ENCODE data around the gene STX11.

STX11 gene

GRCh38 chr6:144220031-144220790, 69.9 kb downstream of the STX11 start:
- TF ChIP-seq POLR2A (IDR thresholded peaks at IDR 0.05; ENCODE audit: low read depth, low read length), result no peak
- FAIRE-seq, result no peak
- DNase-seq (ENCODE audit: insufficient read length, low spot score), result no peak

- no peak for FAIRE-seq
- no peak for DNase-seq (ENCODE audit: insufficient read length, low spot score)
- no peak for TF ChIP-seq POLR2A (IDR thresholded peaks at IDR 0.05; ENCODE audit: low read depth, low read length)
Observed at GRCh38 chr6:144223686-144224085, 73.4 kb downstream of the STX11 start.

DNA sequence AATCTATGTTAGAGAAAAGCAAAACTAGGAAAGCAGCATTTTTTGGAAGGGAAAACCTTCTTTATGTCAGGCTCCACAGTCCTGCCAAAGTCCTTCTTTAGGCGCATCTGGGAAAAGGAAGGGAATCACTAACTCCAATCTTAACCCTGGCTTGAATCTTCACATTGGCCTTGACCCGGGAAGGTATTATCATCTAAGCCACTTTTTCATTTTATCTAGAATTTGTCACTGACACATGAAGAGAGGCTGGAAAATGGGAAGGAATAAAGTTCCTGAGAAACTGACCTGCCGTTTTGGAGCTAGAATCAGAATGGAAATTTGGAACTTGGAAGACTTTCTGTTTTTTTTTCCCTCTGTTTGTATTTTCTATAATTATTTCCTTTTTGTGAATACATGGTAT, 81.4 kb downstream of the STX11 start:
- DNase-seq (ENCODE audit: insufficient read length, low spot score) (no peak), FAIRE-seq (no peak)
- no peak for TF ChIP-seq POLR2A (IDR thresholded peaks at IDR 0.05; ENCODE audit: low read depth, low read length)

GRCh38 chr6:144232176-144232831, 82.0 kb downstream of the STX11 start:
- DNase-seq (ENCODE audit: insufficient read length, low spot score), result no peak
- no peak for TF ChIP-seq POLR2A (IDR thresholded peaks at IDR 0.05; ENCODE audit: low read depth, low read length)
- FAIRE-seq, result no peak

- TF ChIP-seq POLR2A (IDR thresholded peaks at IDR 0.05; ENCODE audit: low read depth, low read length), result no peak
- DNase-seq (ENCODE audit: insufficient read length, low spot score) (no peak), FAIRE-seq (no peak)
Observed at GRCh38 chr6:144232832-144233230, 82.5 kb downstream of the STX11 start.

- DNase-seq (ENCODE audit: insufficient read length, low spot score) (no peak), FAIRE-seq (no peak)
Observed at GRCh38 chr6:144234399-144234798, 84.1 kb downstream of the STX11 start.

DNA sequence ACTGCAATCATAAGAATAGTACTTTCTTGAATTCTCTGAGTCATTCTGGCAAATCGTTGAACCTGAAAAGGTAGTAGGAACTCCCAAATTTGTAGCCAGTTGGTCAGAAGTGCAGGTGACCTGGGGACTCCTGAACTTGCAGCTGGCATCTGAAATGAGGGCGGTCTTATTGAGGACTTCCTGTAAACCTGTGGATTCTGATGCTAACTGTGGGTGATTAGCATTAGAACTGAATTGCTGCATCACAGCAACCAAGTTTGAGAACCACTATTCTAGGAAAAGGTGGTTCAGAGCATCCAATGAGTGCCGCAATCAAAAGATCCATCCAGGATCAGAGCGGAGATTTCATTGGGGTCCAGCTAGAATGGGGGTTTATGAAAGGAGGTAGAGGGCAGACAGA, 84.6 kb downstream of the STX11 start:
- DNase-seq (ENCODE audit: insufficient read length, low spot score) (no peak), FAIRE-seq (no peak)
- no peak for TF ChIP-seq POLR2A (IDR thresholded peaks at IDR 0.05; ENCODE audit: low read depth, low read length)

More at GRCh38 chr6:144234399-144234798, 84.1 kb downstream of the STX11 start:
- no peak for TF ChIP-seq POLR2A (IDR thresholded peaks at IDR 0.05; ENCODE audit: low read depth, low read length)
